OCI-LY1 (cell line): ENCODE data around the gene CNST.

Experiments
- H2AFZ ChIP-seq: fragments of 200-600 bp; sonication (generic), shearing (Covaris generic); 2 replicates; pipeline ENCODE4 v1.6.0; 2014; ENCODE audit warnings: antibody characterized with exemption, mild to moderate bottlenecking, low read length
- H3F3A ChIP-seq: fragments of 200-600 bp; sonication (generic), shearing (Covaris generic); 2 replicates; pipeline ENCODE4 v1.6.0; 2014; ENCODE audit warnings: mild to moderate bottlenecking, antibody characterized with exemption, low read length, moderate library complexity; ENCODE audit not compliant: insufficient read depth
- H3K27ac ChIP-seq: fragments of 200-600 bp; sonication (generic); 2 replicates; pipeline ENCODE4 v1.5.1; 2014; ENCODE audit warnings: low read length, mixed run types, mild to moderate bottlenecking, low read depth; ENCODE audit not compliant: poor library complexity, severe bottlenecking
- H3K27me3 ChIP-seq: fragments of 200-600 bp; sonication (generic); 2 replicates; pipeline ENCODE4 v1.6.0; 2014; ENCODE audit warnings: antibody characterized with exemption, mild to moderate bottlenecking, low read length, moderate library complexity; ENCODE audit not compliant: insufficient read depth
- H3K36me3 ChIP-seq: fragments of 200-600 bp; sonication (generic); 2 replicates; pipeline ENCODE4 v1.6.1; 2014; ENCODE audit warnings: mild to moderate bottlenecking, antibody characterized with exemption, low read length, moderate library complexity, mixed read lengths; ENCODE audit not compliant: insufficient read depth
- H3K4me1 ChIP-seq: fragments of 200-600 bp; sonication (generic); 2 replicates; pipeline ENCODE4 v1.5.1; 2014; ENCODE audit warnings: mild to moderate bottlenecking, low read length, moderate library complexity; ENCODE audit not compliant: insufficient read depth, severe bottlenecking
- H3K4me2 ChIP-seq: fragments of 200-600 bp; sonication (generic), shearing (Covaris generic); 2 replicates; pipeline ENCODE4 v1.6.1; 2014; ENCODE audit warnings: low read length
- H3K4me3 ChIP-seq: fragments of 200-600 bp; sonication (generic); 2 replicates; pipeline ENCODE4 v1.5.1; 2014; ENCODE audit warnings: low read length, low read depth, mild to moderate bottlenecking, mixed read lengths; ENCODE audit not compliant: poor library complexity, severe bottlenecking
- H3K79me2 ChIP-seq: fragments of 200-600 bp; shearing (Covaris generic); 2 replicates; pipeline ENCODE4 v1.6.1; 2016; ENCODE audit warnings: mixed run types, low read length, mixed read lengths; ENCODE audit not compliant: insufficient read depth
- H3K9ac ChIP-seq: fragments of 200-600 bp; sonication (generic), shearing (Covaris generic); 2 replicates; pipeline ENCODE4 v1.6.1; 2014; ENCODE audit warnings: mild to moderate bottlenecking, low read length, mixed read lengths
- H3K9me2 ChIP-seq: fragments of 200-600 bp; sonication (generic), shearing (Covaris generic); 2 replicates; pipeline ENCODE4 v1.6.1; 2014; ENCODE audit warnings: low read depth, mild to moderate bottlenecking, low read length, mixed read lengths
- H3K9me3 ChIP-seq: fragments of 200-600 bp; shearing (Covaris generic); 2 replicates; pipeline ENCODE4 v1.6.1; 2014; ENCODE audit warnings: low read length, mixed read lengths
- H4K20me1 ChIP-seq: fragments of 200-600 bp; sonication (generic), shearing (Covaris generic); 2 replicates; pipeline ENCODE4 v1.6.0; 2016; ENCODE audit warnings: mild to moderate bottlenecking, low read length; ENCODE audit not compliant: insufficient read depth
- EZH2 ChIP-seq: fragments of 200-600 bp; sonication (generic), shearing (Covaris generic); IDR thresholded peaks from 2 replicates; pipeline ENCODE4 v1.8.0; 2017; ENCODE audit warnings: borderline replicate concordance, mixed run types, mild to moderate bottlenecking, antibody characterized with exemption, low read length, moderate library complexity, mixed read lengths
- TF ChIP-seq, protein P1 (sequence below): fragments of 200-600 bp; sonication (generic), shearing (Covaris generic); IDR thresholded peaks from 2 replicates; pipeline ENCODE4 v1.5.1; 2017; ENCODE audit warnings: mild to moderate bottlenecking, antibody characterized with exemption, low read length, moderate library complexity, mixed read lengths

Gene CNST

DNA sequence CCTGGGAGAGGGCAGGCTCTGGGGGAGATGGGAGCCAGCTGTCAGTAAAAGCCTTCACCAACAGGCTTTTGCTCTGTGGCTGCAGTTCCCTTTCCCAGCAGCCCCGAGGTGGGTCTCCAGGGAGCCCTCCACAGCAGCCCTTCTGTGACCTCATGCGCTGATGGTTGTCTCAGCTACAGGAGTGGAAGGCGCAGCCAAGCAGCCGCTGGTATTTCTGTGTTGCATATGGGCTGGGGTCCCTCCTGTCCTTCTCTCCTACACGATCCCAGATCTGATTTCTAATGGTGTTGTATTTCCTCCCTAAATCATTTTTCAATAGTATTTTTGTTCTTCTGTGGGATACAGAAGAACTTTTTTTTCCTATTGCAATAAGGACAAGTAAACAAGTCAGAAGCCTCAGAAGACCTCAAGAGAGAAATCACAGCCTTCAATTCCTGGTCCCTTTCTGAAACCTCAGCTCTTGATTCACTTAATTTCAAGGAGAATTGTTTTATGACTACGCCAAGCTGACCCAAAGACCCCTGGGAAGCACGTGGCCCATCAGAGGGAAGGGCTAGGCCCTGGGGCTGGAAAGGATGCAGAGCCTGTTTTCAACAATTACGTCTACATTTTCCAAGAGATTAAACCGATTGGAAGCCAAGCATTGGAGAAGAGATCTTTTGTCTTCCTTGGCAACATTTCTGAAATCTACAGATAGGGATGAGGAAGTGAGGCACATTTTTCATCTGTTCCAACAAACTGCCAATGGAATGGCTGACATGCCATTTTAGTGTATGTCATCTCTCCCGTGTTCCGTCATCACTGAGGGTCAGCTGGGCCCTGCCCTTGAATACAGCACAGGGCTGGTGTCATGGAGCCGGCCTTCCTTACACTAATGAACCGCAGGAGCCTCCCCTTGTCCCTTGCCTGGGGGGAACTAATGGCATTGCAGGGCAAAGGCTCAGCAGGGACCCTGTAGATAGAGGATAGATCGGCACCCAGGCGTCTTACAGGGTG, 115.9 kb downstream of the CNST start:
- Histone ChIP-seq H3K79me2 (no peaks in the 10 kb centered on the region), H2AFZ (no peak overlapping the region), H3K4me2 (peak overlapping the region; percentile 23; the same call in 1 of the 2 replicates), H4K20me1 (no peaks in the 10 kb centered on the region), H3K9me3 (no peaks in the 10 kb centered on the region), H3F3A (no peaks in the 10 kb centered on the region), H3K9me2 (no peaks in the 10 kb centered on the region), H3K4me1 (peaks cover 36% of the 10 kb centered on the region), H3K27ac (peak overlapping the region; percentile 38), H3K9ac (no peak overlapping the region), H3K36me3 (no peaks in the 10 kb centered on the region), H3K4me3 (no peak overlapping the region), H3K27me3 (no peaks in the 10 kb centered on the region)
- TF ChIP-seq, protein P1, sequence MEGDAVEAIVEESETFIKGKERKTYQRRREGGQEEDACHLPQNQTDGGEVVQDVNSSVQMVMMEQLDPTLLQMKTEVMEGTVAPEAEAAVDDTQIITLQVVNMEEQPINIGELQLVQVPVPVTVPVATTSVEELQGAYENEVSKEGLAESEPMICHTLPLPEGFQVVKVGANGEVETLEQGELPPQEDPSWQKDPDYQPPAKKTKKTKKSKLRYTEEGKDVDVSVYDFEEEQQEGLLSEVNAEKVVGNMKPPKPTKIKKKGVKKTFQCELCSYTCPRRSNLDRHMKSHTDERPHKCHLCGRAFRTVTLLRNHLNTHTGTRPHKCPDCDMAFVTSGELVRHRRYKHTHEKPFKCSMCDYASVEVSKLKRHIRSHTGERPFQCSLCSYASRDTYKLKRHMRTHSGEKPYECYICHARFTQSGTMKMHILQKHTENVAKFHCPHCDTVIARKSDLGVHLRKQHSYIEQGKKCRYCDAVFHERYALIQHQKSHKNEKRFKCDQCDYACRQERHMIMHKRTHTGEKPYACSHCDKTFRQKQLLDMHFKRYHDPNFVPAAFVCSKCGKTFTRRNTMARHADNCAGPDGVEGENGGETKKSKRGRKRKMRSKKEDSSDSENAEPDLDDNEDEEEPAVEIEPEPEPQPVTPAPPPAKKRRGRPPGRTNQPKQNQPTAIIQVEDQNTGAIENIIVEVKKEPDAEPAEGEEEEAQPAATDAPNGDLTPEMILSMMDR: no peak
- no peak for TF ChIP-seq EZH2

- no peaks in the 10 kb centered on the region for H3K9me2 ChIP-seq
- no peaks in the 10 kb centered on the region for H4K20me1 ChIP-seq
- no peak overlapping the region for H3K4me2 ChIP-seq
- H3K4me3 ChIP-seq: no peak overlapping the region
- H3K9me3 ChIP-seq: no peaks in the 10 kb centered on the region
- H3K36me3 ChIP-seq: no peaks in the 10 kb centered on the region
- peaks cover 36% of the 10 kb centered on the region for H3K4me1 ChIP-seq
- no peaks in the 10 kb centered on the region for H3F3A ChIP-seq
- no peak overlapping the region for H2AFZ ChIP-seq
- TF ChIP-seq, protein P1: no peak
- TF ChIP-seq EZH2: no peak
- H3K9ac ChIP-seq: no peak overlapping the region
- H3K79me2 ChIP-seq: no peaks in the 10 kb centered on the region
- no peak overlapping the region for H3K27ac ChIP-seq
- no peaks in the 10 kb centered on the region for H3K27me3 ChIP-seq
Observed at GRCh38 chr1:246683521-246683920, 117.3 kb downstream of the CNST start.

GRCh38 chr1:246687002-246687401, 120.7 kb downstream of the CNST start:
- Histone ChIP-seq H3K36me3 (no peaks in the 10 kb centered on the region), H3K27ac (no peak overlapping the region), H3K79me2 (no peaks in the 10 kb centered on the region), H3F3A (no peaks in the 10 kb centered on the region), H3K9me2 (no peaks in the 10 kb centered on the region), H3K4me1 (peaks cover 20% of the 10 kb centered on the region), H3K9me3 (no peaks in the 10 kb centered on the region), H2AFZ (no peak overlapping the region), H3K4me2 (no peak overlapping the region), H3K27me3 (no peaks in the 10 kb centered on the region), H3K9ac (no peak overlapping the region), H3K4me3 (no peak overlapping the region), H4K20me1 (no peaks in the 10 kb centered on the region)
- TF ChIP-seq, protein P1: peak; percentile 12; the same call in 1 of the 2 replicates
- no peak for TF ChIP-seq EZH2
